GM18951 (cell line): ENCODE results near the gene ENPP3.
"Not testable (repeated sequence)": the region's sequence is repeated elsewhere in the genome, so short reads cannot be mapped to it uniquely, and the experiment has no call there.

Experiments used
- POLR2A ChIP-seq: IDR thresholded peaks from 4 replicates; pipeline ENCODE4 v1.6.1; 2011; ENCODE audit warnings: mild to moderate bottlenecking; ENCODE audit not compliant: insufficient read length, insufficient read depth; ENCODE audit errors: extremely low read depth
- in situ Hi-C: fragments of 300-500 bp; cut with MboI; formaldehyde crosslinking; loops from one replicate; pipeline ENCODE4 v1.12.0; 2022; ENCODE audit warnings: low sequenced_read_pairs, mixed read lengths, inconsistent platforms; ENCODE audit not compliant: unreplicated experiment

ENPP3 gene

GRCh38 chr6:131681585-131681984 lies 44.5 kb downstream of the ENPP3 start:
- in situ Hi-C loops, result loop anchor here (25.0 kb wide), 1 partner anchor 231 kb away; no protein-coding TSS in a partner anchor
- TF ChIP-seq POLR2A, result no peak

GRCh38 chr6:131682442-131682841 lies 45.3 kb downstream of the ENPP3 start:
- in situ Hi-C loops, result loop anchor here (25.0 kb wide), 1 partner anchor 230 kb away; no protein-coding TSS in a partner anchor

GRCh38 chr6:131683479-131683878 lies 46.4 kb downstream of the ENPP3 start:
- TF ChIP-seq POLR2A, result no peak
- in situ Hi-C loops, result loop anchor here (25.0 kb wide), 1 partner anchor 229 kb away; no protein-coding TSS in a partner anchor

More at GRCh38 chr6:131682442-131682841, 45.3 kb downstream of the ENPP3 start:
- no peak for TF ChIP-seq POLR2A

GRCh38 chr6:131685266-131685780 lies 48.2 kb downstream of the ENPP3 start:
- TF ChIP-seq POLR2A, result no peak
- in situ Hi-C loops, result loop anchor here (25.0 kb wide), 1 partner anchor 227 kb away; no protein-coding TSS in a partner anchor

- TF ChIP-seq POLR2A, result no peak
- in situ Hi-C loops, result loop anchor here (25.0 kb wide), 1 partner anchor 225 kb away; no protein-coding TSS in a partner anchor
Observed at GRCh38 chr6:131687022-131687421, 49.9 kb downstream of the ENPP3 start.

GRCh38 chr6:131688286-131688685 lies 51.2 kb downstream of the ENPP3 start:
- TF ChIP-seq POLR2A, result no peak
- in situ Hi-C loops, result loop anchor here (25.0 kb wide), 1 partner anchor 224 kb away; no protein-coding TSS in a partner anchor

- in situ Hi-C loops, result loop anchor here (25.0 kb wide), 1 partner anchor 220 kb away; no protein-coding TSS in a partner anchor
- TF ChIP-seq POLR2A, result no peak
Observed at GRCh38 chr6:131692031-131692430, 54.9 kb downstream of the ENPP3 start.

GRCh38 chr6:131692589-131692988 lies 55.5 kb downstream of the ENPP3 start:
- TF ChIP-seq POLR2A, result no peak
- in situ Hi-C loops, result loop anchor here (25.0 kb wide), 1 partner anchor 220 kb away; no protein-coding TSS in a partner anchor

GRCh38 chr6:131693384-131693783 lies 56.3 kb downstream of the ENPP3 start:
- in situ Hi-C loops, result loop anchor here (25.0 kb wide), 1 partner anchor 219 kb away; no protein-coding TSS in a partner anchor
- TF ChIP-seq POLR2A, result no peak

- in situ Hi-C loops, result loop anchor here (25.0 kb wide), 1 partner anchor 217 kb away; no protein-coding TSS in a partner anchor
- TF ChIP-seq POLR2A, result no peak
Observed at GRCh38 chr6:131694832-131695426, 57.8 kb downstream of the ENPP3 start.

- in situ Hi-C loops, result loop anchor here (25.0 kb wide), 1 partner anchor 215 kb away; no protein-coding TSS in a partner anchor
Observed at GRCh38 chr6:131696956-131697355, 59.9 kb downstream of the ENPP3 start.

GRCh38 chr6:131700851-131701250 lies 63.7 kb downstream of the ENPP3 start:
- in situ Hi-C loops, result not testable (repeated sequence)

More at GRCh38 chr6:131696956-131697355, 59.9 kb downstream of the ENPP3 start:
- no peak for TF ChIP-seq POLR2A

- in situ Hi-C loops, result not testable (repeated sequence)
Observed at GRCh38 chr6:131703905-131704304, 66.8 kb downstream of the ENPP3 start.

- in situ Hi-C loops, result not testable (repeated sequence)
Observed at GRCh38 chr6:131710917-131711316, 73.8 kb downstream of the ENPP3 start, which contains the start of gene CTAGE9. Gene CTAGE9 (minus strand): TSS chr6:131711017. CDS start chr6:131711017, 0 bp downstream.

GRCh38 chr6:131715567-131715966 lies 78.5 kb downstream of the ENPP3 start:
- in situ Hi-C loops, result not testable (repeated sequence)
